Left cardiac atrium (tissue), 4 donors: ENCODE data around the gene FBXW10B. TPM values are rescaled to one million over a fixed set of nuclear protein-coding genes. Genes with fewer than 3 reads are reported as not detected.
"Not testable (repeated sequence)": the region's sequence is repeated elsewhere in the genome, so short reads cannot be mapped to it uniquely, and the experiment has no call there.

Experiments used
- ATAC-seq, 2 donors: fragments of 200-7000 bp; cut with Tn5 transposase; one replicate each; pipeline ENCODE4 v1.9.1; 2020; ENCODE audit warnings: mild to moderate bottlenecking in 2 of 2, moderate library complexity in 2 of 2
- DNase-seq: peaks from one replicate; pipeline ENCODE4 v3.0.0-alpha.2; 2020
- intact Hi-C, 2 donors: fragments of 100-400 bp; cut with DNase I; formaldehyde crosslinking; loops; one replicate each; pipeline versions ENCODE4 v1.14.1 to v1.15.1; 2022 to 2023
- long read RNA-seq: library from polyadenylated mRNA; unstranded; transcript quantifications from one replicate; pipeline ENCODE4 v2.0.0, GENCODE V29; 2021
- total RNA-seq, 2 donors: library from RNA; stranded (reverse); fragmentation: NEBNext Ultra II Directional; extraction: Animal tissue kit (Norgen Biotek cat#: 25700); gene quantifications; one replicate each; pipeline ENCODE4 v1.2.1, GENCODE V29; 2021
- donor health status: DM: no; HTN: yes; CAD: no.
- donor health status: DM: no; HTN: yes; CAD: no; lungs with severe emphysema.
- donor health status: DM: yes; HTN: yes; CAD: no.
- donor health status: Dilated cardiomyopathy.

FBXW10B gene
- total RNA-seq, result under 1 TPM; 0.16 to 0.56 TPM
- long read RNA-seq, result 0 reads

- intact Hi-C loops, DNase-seq: not testable (repeated sequence)
- peak; percentile 73 to 87 for ATAC-seq
Measured at GRCh38 chr17:15619331-15620058, at the start of gene FBXW10B. TSS of gene FBXW10B (minus strand) at chr17:15619704. CDS start at chr17:15619512, 192 bp downstream.

GRCh38 chr17:15663691-15664090 is 44.2 kb upstream of the FBXW10B start:
- ATAC-seq (no peak), DNase-seq (no peak)

GRCh38 chr17:15663176-15663575 is 43.7 kb upstream of the FBXW10B start:
- DNase-seq (no peak), ATAC-seq (no peak)
- intact Hi-C loops, result no loop called here

More at GRCh38 chr17:15663691-15664090, 44.2 kb upstream of the FBXW10B start:
- intact Hi-C loops, result no loop called here

- ATAC-seq (peak in 1 of 2 donors; percentile 52), DNase-seq (no peak)
- intact Hi-C loops, result no loop called here
Measured at GRCh38 chr17:15662681-15663080, 43.2 kb upstream of the FBXW10B start.

GRCh38 chr17:15660077-15660476 is 40.6 kb upstream of the FBXW10B start:
- peak; percentile 14 to 17 for ATAC-seq
- no peak for DNase-seq
- intact Hi-C loops, result no loop called here

GRCh38 chr17:15659663-15660062 is 40.2 kb upstream of the FBXW10B start:
- intact Hi-C loops, result no loop called here
- ATAC-seq, result peak; percentile 51 to 54

GRCh38 chr17:15659236-15659635 is 39.7 kb upstream of the FBXW10B start:
- ATAC-seq (no peak), DNase-seq (no peak)
- intact Hi-C loops, result no loop called here

More at GRCh38 chr17:15659663-15660062, 40.2 kb upstream of the FBXW10B start:
- DNase-seq, result no peak

- no peak for DNase-seq
- ATAC-seq, result peak in 1 of 2 donors; percentile 8
- intact Hi-C loops, result no loop called here
Measured at GRCh38 chr17:15658296-15658695, 38.8 kb upstream of the FBXW10B start.

GRCh38 chr17:15657868-15658267 is 38.4 kb upstream of the FBXW10B start:
- ATAC-seq (peak in 1 of 2 donors; percentile 24), DNase-seq (no peak)
- intact Hi-C loops, result no loop called here

GRCh38 chr17:15654886-15655561 is 35.5 kb upstream of the FBXW10B start:
- ATAC-seq, result no peak
- no peak for DNase-seq

GRCh38 chr17:15654401-15654800 is 34.9 kb upstream of the FBXW10B start:
- intact Hi-C loops, DNase-seq, ATAC-seq: not testable (repeated sequence)

More at GRCh38 chr17:15654886-15655561, 35.5 kb upstream of the FBXW10B start:
- intact Hi-C loops, result no loop called here

GRCh38 chr17:15652960-15653359 is 33.5 kb upstream of the FBXW10B start:
- no peak for DNase-seq
- intact Hi-C loops, result no loop called here
- ATAC-seq, result no peak

- DNase-seq, result peak; percentile 97
- ATAC-seq, result peak; percentile 95 to 97
- intact Hi-C loops, result no loop called here
Measured at GRCh38 chr17:15651583-15652110, 32.1 kb upstream of the FBXW10B start.

GRCh38 chr17:15650741-15651582 is 31.5 kb upstream of the FBXW10B start:
- ATAC-seq (peak; percentile 5 to 14), DNase-seq (peak; percentile 29)
- intact Hi-C loops, result no loop called here

GRCh38 chr17:15649861-15650421 is 30.4 kb upstream of the FBXW10B start:
- ATAC-seq (no peak), DNase-seq (peak; percentile 49)
- intact Hi-C loops, result no loop called here

- DNase-seq (no peak), ATAC-seq (no peak)
- intact Hi-C loops, result no loop called here
Measured at GRCh38 chr17:15648386-15648785, 28.9 kb upstream of the FBXW10B start.

- ATAC-seq, result peak in 1 of 2 donors; percentile 6
- DNase-seq, intact Hi-C loops: not testable (repeated sequence)
Measured at GRCh38 chr17:15645942-15646312, 26.4 kb upstream of the FBXW10B start.

- ATAC-seq, result peak; percentile 3 to 28
- intact Hi-C loops, DNase-seq: not testable (repeated sequence)
Measured at GRCh38 chr17:15645099-15645941, 25.8 kb upstream of the FBXW10B start.
